Mucosa of gallbladder (tissue), 1 donor: Measurements from ENCODE around the gene MRM3. TPM values are rescaled to one million over a fixed set of nuclear protein-coding genes. Genes with fewer than 3 reads are reported as not detected.
"Not testable (repeated sequence)": the region's sequence is repeated elsewhere in the genome, so short reads cannot be mapped to it uniquely, and the experiment has no call there.

Experiments
- DNase-seq: peaks from one replicate; pipeline ENCODE4 v3.0.0-alpha.2; 2020; ENCODE audit warnings: low spot score
- total RNA-seq: library from RNA; stranded (reverse); gene quantifications from one replicate; pipeline ENCODE4 v1.2.1, GENCODE V29; 2021
- donor health status: DM: no; HTN: no; CAD: no.

The MRM3 gene
- total RNA-seq = 13.4 TPM

GRCh38 chr17:781805-782731 lies at the start of gene MRM3, which contains the start of gene GLOD4:
Gene MRM3 (plus strand): TSS chr17:782353. CDS start chr17:782379, 26 bp downstream.
Gene GLOD4 (minus strand): TSS chr17:782280. CDS start chr17:782255, 25 bp downstream.
- DNase-seq = peak; percentile 96

GRCh38 chr17:732902-733720 lies 49.0 kb upstream of the MRM3 start:
- peak; percentile 49 for DNase-seq

GRCh38 chr17:733743-734142 lies 48.4 kb upstream of the MRM3 start:
- no peak for DNase-seq

DNA sequence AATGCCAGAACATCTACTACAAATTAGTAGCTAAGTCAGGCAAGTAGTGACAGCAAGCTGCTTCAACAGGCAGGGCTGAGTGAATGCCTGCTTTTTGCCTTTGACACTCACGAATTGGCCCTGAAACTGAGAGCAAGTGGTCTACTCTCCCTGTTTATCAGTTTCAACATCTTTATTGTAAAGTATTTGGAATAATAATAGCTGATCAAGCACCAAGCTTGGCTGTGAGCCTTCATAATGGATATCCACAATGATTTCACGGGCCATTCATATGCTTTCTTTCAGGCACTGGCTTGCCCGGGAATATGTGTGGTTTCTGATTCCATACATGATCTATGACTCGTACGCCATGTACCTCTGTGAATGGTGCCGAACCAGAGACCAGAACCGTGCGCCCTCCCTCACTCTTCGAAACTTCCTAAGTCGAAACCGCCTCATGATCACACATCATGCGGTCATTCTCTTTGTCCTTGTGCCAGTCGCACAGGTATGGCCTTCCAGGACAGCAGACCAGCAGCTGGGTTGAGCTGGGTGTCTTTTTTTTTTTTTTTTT lies 44.5 kb upstream of the MRM3 start:
- DNase-seq = no peak

DNA sequence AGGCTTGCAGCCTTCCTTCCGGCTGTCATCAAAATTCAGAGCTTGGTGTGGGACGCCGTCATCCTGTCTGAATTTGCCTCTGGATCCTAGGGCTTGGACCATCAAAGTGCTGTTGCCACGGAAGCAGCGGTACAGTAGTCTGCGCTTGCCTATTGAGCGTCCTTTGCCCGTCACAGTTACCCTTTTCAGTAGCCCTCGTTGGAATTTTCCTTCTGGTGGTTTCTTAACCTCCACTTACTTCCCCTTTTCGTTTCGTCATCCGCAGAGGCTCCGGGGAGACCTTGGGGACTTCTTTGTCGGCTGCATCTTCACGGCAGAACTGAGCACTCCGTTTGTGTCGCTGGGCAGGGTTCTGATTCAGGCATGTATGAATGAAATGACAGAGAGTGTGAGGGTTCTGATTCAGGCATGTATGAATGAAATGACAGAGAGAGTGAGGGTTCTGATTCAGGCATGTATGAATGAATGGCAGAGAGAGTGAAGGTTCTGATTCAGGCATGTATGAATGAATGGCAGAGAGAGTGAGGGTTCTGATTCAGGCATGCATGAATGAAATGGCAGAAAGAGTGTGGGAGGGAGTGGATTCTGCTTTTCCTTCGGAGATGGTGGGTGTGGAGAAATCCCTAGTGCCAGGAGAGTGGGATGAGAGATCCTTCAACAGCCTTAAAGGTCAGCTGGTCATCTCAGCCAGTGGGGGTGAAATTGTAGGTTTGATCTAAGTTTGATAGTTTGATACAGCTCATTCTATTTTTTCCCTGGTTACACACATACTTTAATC lies 41.7 kb upstream of the MRM3 start:
- peak; percentile 23 for DNase-seq

GRCh38 chr17:742147-742793 lies 39.9 kb upstream of the MRM3 start:
- DNase-seq = no peak

DNA sequence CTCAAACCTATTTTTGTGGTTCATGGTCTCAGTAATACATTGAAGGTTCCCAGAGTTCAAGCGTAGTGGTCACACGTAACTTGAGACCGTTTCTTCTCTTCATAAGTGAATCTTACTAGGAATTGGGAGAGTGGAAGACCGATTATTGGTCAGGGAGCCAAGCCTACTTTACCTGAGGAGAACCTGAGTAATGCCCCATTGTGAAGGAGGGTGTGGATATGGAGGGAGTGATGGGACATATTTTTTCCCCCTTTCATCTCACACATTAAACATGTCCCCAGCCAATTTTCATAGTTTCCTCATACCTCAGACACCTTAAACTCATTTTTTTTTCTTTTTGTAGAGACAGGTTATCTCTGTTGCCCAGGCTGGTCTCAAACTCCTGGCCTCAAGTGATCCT lies 39.0 kb upstream of the MRM3 start:
- no peak for DNase-seq

DNA sequence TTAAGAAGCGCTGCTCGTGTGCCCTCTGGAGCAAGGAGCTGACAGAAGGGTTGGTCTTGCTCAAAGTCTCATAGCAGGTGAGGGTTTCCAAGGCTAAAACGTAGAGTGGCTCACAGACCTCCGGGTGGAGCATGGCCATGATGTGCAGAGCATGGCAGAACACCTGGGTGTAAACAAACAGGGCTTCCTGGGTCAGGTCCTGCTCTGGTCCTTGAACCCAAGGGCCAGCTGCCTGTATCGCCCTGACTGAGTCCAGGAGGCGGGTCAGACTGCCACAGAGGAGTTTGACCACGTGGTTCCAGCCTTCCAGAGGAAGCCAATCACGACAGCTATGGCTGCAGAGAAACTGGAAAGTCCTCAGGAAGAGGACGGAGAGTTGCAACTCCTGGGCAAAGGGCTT lies 37.2 kb upstream of the MRM3 start:
- DNase-seq = no peak

- DNase-seq = no peak
Observed at GRCh38 chr17:745406-745805, 36.7 kb upstream of the MRM3 start.

- no peak for DNase-seq
Observed at GRCh38 chr17:746181-746580, 36.0 kb upstream of the MRM3 start.

GRCh38 chr17:746783-747629 lies 35.1 kb upstream of the MRM3 start:
- no peak for DNase-seq

DNA sequence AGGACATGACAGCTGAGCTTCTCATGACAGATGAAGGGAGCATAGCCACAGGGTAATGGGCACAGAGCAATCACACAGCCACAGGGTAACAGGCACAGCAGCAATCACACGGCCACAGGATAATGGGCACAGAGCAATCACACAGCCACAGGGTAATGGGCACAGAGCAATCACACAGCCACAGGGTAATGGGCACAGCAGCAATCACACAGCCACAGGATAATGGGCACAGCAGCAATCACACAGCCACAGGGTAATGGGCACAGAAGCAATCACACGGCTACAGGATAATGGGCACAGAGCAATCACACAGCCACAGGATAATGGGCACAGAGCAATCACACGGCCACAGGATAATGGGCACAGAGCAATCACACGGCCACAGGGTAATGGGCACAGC lies 33.5 kb upstream of the MRM3 start:
- not testable (repeated sequence) for DNase-seq

DNA sequence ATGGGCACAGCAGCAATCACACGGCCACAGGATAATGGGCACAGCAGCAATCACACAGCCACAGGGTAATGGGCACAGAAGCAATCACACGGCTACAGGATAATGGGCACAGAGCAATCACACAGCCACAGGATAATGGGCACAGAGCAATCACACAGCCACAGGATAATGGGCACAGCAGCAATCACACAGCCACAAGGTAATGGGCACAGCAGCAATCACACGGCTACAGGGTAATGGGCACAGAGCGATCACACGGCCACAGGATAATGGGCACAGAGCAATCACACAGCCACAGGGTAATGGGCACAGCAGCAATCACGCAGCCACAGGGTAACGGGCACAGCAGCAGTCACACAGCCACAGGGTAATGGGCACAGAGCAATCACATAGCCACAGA lies 32.8 kb upstream of the MRM3 start:
- not testable (repeated sequence) for DNase-seq

GRCh38 chr17:750431-751037 lies 31.6 kb upstream of the MRM3 start:
- no peak for DNase-seq

- peak; percentile 18 for DNase-seq
Observed at GRCh38 chr17:751269-752001, 30.7 kb upstream of the MRM3 start.

DNA sequence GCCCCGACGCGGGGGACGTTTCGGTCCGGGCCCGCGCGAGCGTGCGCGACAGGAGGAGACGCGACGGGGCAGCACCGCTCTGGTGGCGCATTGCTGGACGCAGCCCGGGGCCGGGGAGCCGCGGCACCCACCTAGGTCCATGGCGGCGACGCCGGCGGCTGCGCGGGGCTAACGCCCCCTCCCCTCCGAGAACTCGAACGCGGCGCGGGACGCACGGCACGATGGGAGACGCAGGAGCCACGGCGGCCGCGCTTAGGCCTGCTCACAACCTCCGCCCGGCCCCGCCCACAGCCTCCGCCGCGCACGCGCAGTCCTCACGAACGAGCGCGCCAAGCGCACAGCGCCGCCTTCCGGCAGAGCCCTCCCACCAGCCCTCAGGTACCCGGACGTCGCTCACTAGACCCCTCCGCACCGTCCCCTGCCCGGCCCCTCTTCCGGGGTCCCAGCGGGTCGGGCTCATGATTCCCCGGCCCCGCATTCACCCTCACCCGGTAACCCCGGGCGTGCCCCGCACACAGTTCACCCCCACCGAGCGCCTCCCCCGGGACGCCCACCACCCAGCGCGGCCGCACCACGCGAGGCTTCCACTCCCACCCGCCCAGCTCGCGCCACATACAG lies 30.0 kb upstream of the MRM3 start, which contains the start of gene GEMIN4:
Gene GEMIN4, minus strand, starts transcription at position 263 of the 618 bp plus-strand sequence. Its CDS starts 122 bp downstream, at position 141.
- DNase-seq = peak; percentile 93

DNA sequence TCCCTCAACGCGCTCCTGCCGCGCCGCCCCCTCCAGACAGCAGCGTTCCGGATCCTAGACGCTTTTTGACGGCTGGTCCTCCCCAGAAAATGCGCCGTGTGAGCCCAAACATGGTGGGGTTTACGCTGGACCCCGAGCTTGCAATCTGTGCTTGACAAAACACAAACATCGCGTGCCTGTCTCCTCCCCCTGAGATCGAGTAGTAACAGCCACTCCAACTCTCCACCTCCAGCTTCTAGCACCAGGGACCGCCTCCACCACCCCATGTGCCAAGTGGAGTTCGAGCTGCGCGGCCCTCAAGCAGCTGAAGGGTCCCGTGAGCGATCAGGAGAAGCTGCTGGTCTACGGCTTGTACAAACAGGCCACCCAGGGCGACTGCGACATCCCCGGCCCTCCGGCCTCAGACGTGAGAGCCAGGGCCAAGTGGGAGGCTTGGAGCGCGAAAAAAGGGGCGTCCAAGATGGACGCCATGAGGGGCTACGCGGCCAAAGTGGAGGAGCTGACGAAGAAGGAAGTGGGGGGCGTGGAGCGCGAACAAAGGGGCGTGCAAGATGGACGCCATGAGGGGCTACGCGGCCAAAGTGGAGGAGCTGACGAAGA lies 29.4 kb upstream of the MRM3 start:
- peak; percentile 74 for DNase-seq

DNA sequence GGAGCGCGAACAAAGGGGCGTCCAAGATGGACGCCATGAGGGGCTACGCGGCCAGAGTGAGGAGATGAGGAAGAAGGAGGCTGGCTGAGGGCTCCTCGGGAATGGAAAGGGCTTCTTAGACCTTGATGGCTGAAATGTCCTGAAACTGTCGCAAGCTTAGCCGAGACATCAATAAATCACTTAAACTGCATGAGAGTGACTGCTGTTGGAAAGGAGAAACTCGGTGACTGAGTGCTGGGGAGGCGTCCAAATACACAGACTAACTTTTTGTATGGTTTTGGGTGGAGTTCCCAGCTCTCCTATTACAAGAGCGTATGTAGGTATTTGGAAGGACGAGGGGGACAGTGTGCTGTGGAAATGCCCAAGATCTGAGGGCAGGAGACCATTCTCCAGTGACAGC lies 28.7 kb upstream of the MRM3 start:
- no peak for DNase-seq
